Measurements from ENCODE around the gene RBM47.

GRCh38 chr4:40423735-40424134 lies 205.9 kb downstream of the RBM47 start:
- TF ChIP-seq CTCF (IDR thresholded peaks at IDR 0.05) (no peak), ZFX (IDR thresholded peaks at IDR 0.05; ENCODE audit: borderline replicate concordance) (no peak)
